Suppressor macrophage treated with lipopolysaccharide for 1 hour (primary cell): ENCODE measurements around the gene TMEM80.

Source experiments
- DNase-seq, 3 donors: peaks; one replicate each; pipeline ENCODE4 v3.0.0-alpha.2; 2020 to 2022

TMEM80 gene

GRCh38 chr11:702462-703461 lies 7.1 kb downstream of the TMEM80 start:
- DNase-seq = peak; percentile 60 to 84 (median 72)

GRCh38 chr11:703506-703905 lies 7.9 kb downstream of the TMEM80 start:
- no peak for DNase-seq

GRCh38 chr11:704228-704674 lies 8.6 kb downstream of the TMEM80 start:
- no peak for DNase-seq

- no peak for DNase-seq
Observed at GRCh38 chr11:704781-705645, 9.4 kb downstream of the TMEM80 start.

GRCh38 chr11:705646-706438 lies 10.2 kb downstream of the TMEM80 start, which contains the start of gene EPS8L2:
EPS8L2 (plus strand) TSS chr11:706231; CDS start chr11:709408, 3,177 bp downstream.
- DNase-seq = peak in 1 of 3 donors; percentile 40

- peak; percentile 67 to 83 (median 71) for DNase-seq
Observed at GRCh38 chr11:706439-706956, 10.9 kb downstream of the TMEM80 start.

- no peak for DNase-seq
Observed at GRCh38 chr11:706957-707816, 11.6 kb downstream of the TMEM80 start.

GRCh38 chr11:707817-708420 lies 12.3 kb downstream of the TMEM80 start:
- DNase-seq = no peak

GRCh38 chr11:708511-708910 lies 12.9 kb downstream of the TMEM80 start:
- DNase-seq = no peak

- DNase-seq = no peak
Observed at GRCh38 chr11:709109-709997, 13.7 kb downstream of the TMEM80 start.

- no peak for DNase-seq
Observed at GRCh38 chr11:714436-714835, 18.8 kb downstream of the TMEM80 start.

- peak in 1 of 3 donors; percentile 10 for DNase-seq
Observed at GRCh38 chr11:719214-720016, 23.8 kb downstream of the TMEM80 start.

GRCh38 chr11:720017-720641 lies 24.5 kb downstream of the TMEM80 start:
- peak in 1 of 3 donors; percentile 16 for DNase-seq

- peak in 2 of 3 donors; percentile 75 to 79 for DNase-seq
Observed at GRCh38 chr11:720642-721246, 25.1 kb downstream of the TMEM80 start.

GRCh38 chr11:721247-721740 lies 25.7 kb downstream of the TMEM80 start:
- DNase-seq = no peak

GRCh38 chr11:721741-722345 lies 26.2 kb downstream of the TMEM80 start:
- DNase-seq = peak; percentile 50 to 76 (median 54)

GRCh38 chr11:722346-722811 lies 26.8 kb downstream of the TMEM80 start:
- no peak for DNase-seq
